ENCODE measurements around the gene MRPS12.

MRPS12 gene

GRCh38 chr19:38911388-38912001 is 19.2 kb upstream of the MRPS12 start:
- no peak for DNase-seq (ENCODE audit: low read depth in 2 of 2)

GRCh38 chr19:38912600-38913514 is 17.9 kb upstream of the MRPS12 start:
- no peak for DNase-seq (ENCODE audit: low read depth in 2 of 2)

- DNase-seq (ENCODE audit: low read depth in 2 of 2): no peak
Measured at GRCh38 chr19:38913958-38914357, 16.8 kb upstream of the MRPS12 start.

- DNase-seq (ENCODE audit: low read depth in 2 of 2): no peak
Measured at GRCh38 chr19:38915329-38916321, 15.1 kb upstream of the MRPS12 start.

- no peak for DNase-seq (ENCODE audit: low read depth in 2 of 2)
Measured at GRCh38 chr19:38917516-38917915, 13.2 kb upstream of the MRPS12 start.

GRCh38 chr19:38917921-38918491 is 12.7 kb upstream of the MRPS12 start:
- no peak for DNase-seq (ENCODE audit: low read depth in 2 of 2)

- no peak for DNase-seq (ENCODE audit: low read depth in 2 of 2)
Measured at GRCh38 chr19:38918526-38918925, 12.2 kb upstream of the MRPS12 start.

- no peak for DNase-seq (ENCODE audit: low read depth in 2 of 2)
Measured at GRCh38 chr19:38919837-38920601, 10.7 kb upstream of the MRPS12 start.

GRCh38 chr19:38920602-38921419 is 9.9 kb upstream of the MRPS12 start:
- no peak for DNase-seq (ENCODE audit: low read depth in 2 of 2)

- no peak for DNase-seq (ENCODE audit: low read depth in 2 of 2)
Measured at GRCh38 chr19:38921420-38922274, 9.1 kb upstream of the MRPS12 start.

GRCh38 chr19:38922482-38922881 is 8.3 kb upstream of the MRPS12 start:
- DNase-seq (ENCODE audit: low read depth in 2 of 2): no peak

GRCh38 chr19:38924388-38924787 is 6.4 kb upstream of the MRPS12 start:
- no peak for DNase-seq (ENCODE audit: low read depth in 2 of 2)

GRCh38 chr19:38928391-38929001 is 2.2 kb upstream of the MRPS12 start:
- DNase-seq (ENCODE audit: low read depth in 2 of 2): no peak

GRCh38 chr19:38929929-38930775 is 592 bp upstream of the MRPS12 start, which contains the start of gene SARS2:
TSS of gene SARS2 (minus strand) at chr19:38930763. CDS start at chr19:38930736, 27 bp downstream.
- DNase-seq (ENCODE audit: low read depth in 2 of 2): peak; percentile 77 to 88

GRCh38 chr19:38931521-38931793 is 713 bp downstream of the MRPS12 start:
- no peak for DNase-seq (ENCODE audit: low read depth in 2 of 2)

GRCh38 chr19:38932425-38933179 is 1.9 kb downstream of the MRPS12 start:
- no peak for DNase-seq (ENCODE audit: low read depth in 2 of 2)

GRCh38 chr19:38933544-38933943 is 2.8 kb downstream of the MRPS12 start:
- no peak for DNase-seq (ENCODE audit: low read depth in 2 of 2)

Measured in stimulated activated CD4-positive, alpha-beta T cell treated with anti-CD3 and anti-CD28 coated beads, Interleukin-1b, Interleukin-23, amount 100 ng/mL, for 1 hour (primary cell).